ENCODE measurements around the gene MRPL48. TPM values are rescaled to one million over a fixed set of nuclear protein-coding genes. Genes with fewer than 3 reads are reported as not detected.
A peak's percentile ranks its signal among the peaks of the same experiment; 100 is the strongest.

MRPL48 gene
- total RNA-seq, 2 donors from 2014 or later: 9.2 to 17.9 TPM

DNA sequence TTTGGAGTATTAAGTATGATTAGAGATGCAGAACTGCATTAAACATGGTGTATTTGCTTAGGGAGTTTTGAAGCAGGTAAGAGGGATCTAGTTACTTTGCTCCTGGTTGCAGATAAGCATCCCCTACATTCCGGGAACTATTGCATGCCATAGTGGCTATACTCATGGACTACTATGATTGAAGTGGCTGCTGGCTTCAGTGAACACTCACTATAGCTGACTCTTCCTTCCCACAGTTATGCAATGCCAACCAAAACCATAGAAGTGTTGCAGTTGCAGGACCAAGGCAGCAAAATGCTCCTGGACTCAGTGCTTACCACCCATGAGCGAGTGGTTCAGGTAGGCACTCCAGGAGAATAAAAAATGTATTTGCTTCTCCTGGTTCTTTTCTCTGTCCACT is 72.0 kb downstream of the MRPL48 start:
- H3K36me3 ChIP-seq (replicated peaks in 1 of 2; ENCODE audit: insufficient read depth in 1 of 2, low read depth in 2 of 2): peaks cover 0 to 10% of the 10 kb centered on the region in 2 donors
- DNase-seq: no peak
- ATAC-seq: no peak
- no peaks in the 10 kb centered on the region for H3K9me3 ChIP-seq
- H3K4me1 ChIP-seq: no peaks in the 10 kb centered on the region
- WGBS, 2 donors: 91 to 94% methylated on average over 2 of the region's 2 CpGs
- no peak overlapping the region for H3K27ac ChIP-seq
- intact Hi-C loops (cut with DNase I): no loop called here
- H3K4me3 ChIP-seq: no peak overlapping the region
- H3K27me3 ChIP-seq: no peaks in the 10 kb centered on the region
- TF ChIP-seq, protein P1, sequence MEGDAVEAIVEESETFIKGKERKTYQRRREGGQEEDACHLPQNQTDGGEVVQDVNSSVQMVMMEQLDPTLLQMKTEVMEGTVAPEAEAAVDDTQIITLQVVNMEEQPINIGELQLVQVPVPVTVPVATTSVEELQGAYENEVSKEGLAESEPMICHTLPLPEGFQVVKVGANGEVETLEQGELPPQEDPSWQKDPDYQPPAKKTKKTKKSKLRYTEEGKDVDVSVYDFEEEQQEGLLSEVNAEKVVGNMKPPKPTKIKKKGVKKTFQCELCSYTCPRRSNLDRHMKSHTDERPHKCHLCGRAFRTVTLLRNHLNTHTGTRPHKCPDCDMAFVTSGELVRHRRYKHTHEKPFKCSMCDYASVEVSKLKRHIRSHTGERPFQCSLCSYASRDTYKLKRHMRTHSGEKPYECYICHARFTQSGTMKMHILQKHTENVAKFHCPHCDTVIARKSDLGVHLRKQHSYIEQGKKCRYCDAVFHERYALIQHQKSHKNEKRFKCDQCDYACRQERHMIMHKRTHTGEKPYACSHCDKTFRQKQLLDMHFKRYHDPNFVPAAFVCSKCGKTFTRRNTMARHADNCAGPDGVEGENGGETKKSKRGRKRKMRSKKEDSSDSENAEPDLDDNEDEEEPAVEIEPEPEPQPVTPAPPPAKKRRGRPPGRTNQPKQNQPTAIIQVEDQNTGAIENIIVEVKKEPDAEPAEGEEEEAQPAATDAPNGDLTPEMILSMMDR (IDR thresholded peaks at IDR 0.05): no peak
- no peak for TF ChIP-seq POLR2A (IDR thresholded peaks at IDR 0.05)

DNA sequence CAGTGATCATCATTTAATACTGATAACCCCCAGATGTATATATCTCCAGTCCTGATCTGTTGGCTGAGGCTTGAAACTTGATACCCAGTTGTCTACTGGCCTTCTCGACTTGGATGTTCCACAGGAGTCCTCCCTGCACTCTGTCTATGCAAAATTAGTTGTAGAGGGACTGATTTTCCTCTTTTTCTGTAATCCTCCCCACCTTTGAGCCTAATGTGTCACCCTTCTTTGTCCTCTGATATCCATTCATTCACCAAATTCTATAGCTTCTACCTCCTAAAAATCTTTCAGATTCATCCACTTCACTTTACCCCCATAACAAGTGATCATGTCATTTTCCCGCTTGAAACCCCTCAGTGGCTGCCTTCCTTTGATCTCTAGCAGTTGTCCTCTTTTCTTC is 72.5 kb downstream of the MRPL48 start:
- TF ChIP-seq POLR2A (IDR thresholded peaks at IDR 0.05): no peak
- TF ChIP-seq, protein P1 (IDR thresholded peaks at IDR 0.05): no peak
- no peaks in the 10 kb centered on the region for H3K4me1 ChIP-seq
- no peak overlapping the region for H3K27ac ChIP-seq
- no peak overlapping the region for H3K4me3 ChIP-seq
- peaks cover 0 to 10% of the 10 kb centered on the region in 2 donors for H3K36me3 ChIP-seq (replicated peaks in 1 of 2; ENCODE audit: insufficient read depth in 1 of 2, low read depth in 2 of 2)
- ATAC-seq (no peak), DNase-seq (no peak)
- H3K27me3 ChIP-seq: no peaks in the 10 kb centered on the region
- WGBS, 2 donors: 69 to 84% methylated on average over 2 of the region's 2 CpGs
- intact Hi-C loops (cut with DNase I): no loop called here
- H3K9me3 ChIP-seq: no peaks in the 10 kb centered on the region

DNA sequence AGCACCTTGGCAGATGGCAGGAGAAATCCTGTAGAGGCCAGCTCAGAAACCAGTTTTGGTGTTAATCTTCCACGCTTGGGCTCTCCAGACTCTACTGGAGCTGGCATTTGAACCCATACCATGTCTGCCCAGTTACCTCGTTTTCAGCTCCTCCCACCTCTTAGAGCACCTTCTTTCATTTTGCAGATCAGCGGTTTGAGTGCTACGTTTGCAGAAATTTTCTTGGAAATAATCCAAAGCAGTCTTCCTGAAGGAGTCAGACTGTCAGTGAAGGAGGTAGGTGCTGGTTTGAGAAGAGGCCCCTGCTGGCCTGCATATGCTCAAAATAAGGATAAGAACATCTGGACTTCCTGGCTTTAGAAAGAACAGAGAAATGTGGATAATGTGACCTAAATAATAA is 75.3 kb downstream of the MRPL48 start:
- no peak overlapping the region for H3K4me3 ChIP-seq
- no peaks in the 10 kb centered on the region for H3K9me3 ChIP-seq
- H3K27me3 ChIP-seq: no peaks in the 10 kb centered on the region
- peaks cover 0 to 10% of the 10 kb centered on the region in 2 donors for H3K36me3 ChIP-seq (replicated peaks in 1 of 2; ENCODE audit: insufficient read depth in 1 of 2, low read depth in 2 of 2)
- DNase-seq (no peak), ATAC-seq (no peak)
- TF ChIP-seq, protein P1 (IDR thresholded peaks at IDR 0.05): no peak
- no peak for TF ChIP-seq POLR2A (IDR thresholded peaks at IDR 0.05)
- H3K27ac ChIP-seq: no peak overlapping the region
- intact Hi-C loops (cut with DNase I): no loop called here
- H3K4me1 ChIP-seq: no peaks in the 10 kb centered on the region
- 79 to 88% methylated on average over 4 of the region's 4 CpGs for WGBS, 2 donors

DNA sequence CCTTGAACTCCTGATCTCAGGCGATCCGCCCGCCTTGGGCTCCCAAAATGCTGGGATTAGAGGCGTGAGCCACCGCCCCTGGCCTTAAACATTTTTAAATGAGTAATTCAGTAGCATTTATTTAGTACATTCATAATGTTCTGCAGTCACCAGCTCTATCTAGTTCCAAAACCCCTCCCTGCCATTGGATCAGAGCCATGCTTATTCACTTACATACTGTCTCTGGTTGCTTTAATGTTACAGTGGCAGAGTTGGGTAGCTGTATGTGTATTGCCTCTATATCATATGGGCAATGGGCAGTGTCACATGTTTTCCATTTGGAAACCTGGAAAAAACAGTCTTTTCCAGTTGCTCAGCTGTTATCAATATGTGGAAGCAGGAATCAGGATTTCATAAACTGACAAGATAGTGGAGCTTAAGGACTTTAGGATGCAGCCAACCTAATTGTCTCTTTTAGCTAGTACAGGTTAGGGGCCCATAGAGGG is 78.5 kb downstream of the MRPL48 start:
- Histone ChIP-seq H3K27ac (no peak overlapping the region), H3K4me3 (no peak overlapping the region), H3K9me3 (no peaks in the 10 kb centered on the region), H3K4me1 (peaks cover 11% of the 10 kb centered on the region), H3K36me3 (replicated peaks in 1 of 2; ENCODE audit: insufficient read depth in 1 of 2, low read depth in 2 of 2) (peaks cover 0 to 6% of the 10 kb centered on the region in 2 donors), H3K27me3 (no peaks in the 10 kb centered on the region)
- ATAC-seq (no peak), DNase-seq (no peak)
- 94 to 95% methylated on average over 5 of the region's 5 CpGs for WGBS, 2 donors
- intact Hi-C loops (cut with DNase I): no loop called here
- TF ChIP-seq, protein P1 (IDR thresholded peaks at IDR 0.05): no peak
- TF ChIP-seq POLR2A (IDR thresholded peaks at IDR 0.05): no peak

DNA sequence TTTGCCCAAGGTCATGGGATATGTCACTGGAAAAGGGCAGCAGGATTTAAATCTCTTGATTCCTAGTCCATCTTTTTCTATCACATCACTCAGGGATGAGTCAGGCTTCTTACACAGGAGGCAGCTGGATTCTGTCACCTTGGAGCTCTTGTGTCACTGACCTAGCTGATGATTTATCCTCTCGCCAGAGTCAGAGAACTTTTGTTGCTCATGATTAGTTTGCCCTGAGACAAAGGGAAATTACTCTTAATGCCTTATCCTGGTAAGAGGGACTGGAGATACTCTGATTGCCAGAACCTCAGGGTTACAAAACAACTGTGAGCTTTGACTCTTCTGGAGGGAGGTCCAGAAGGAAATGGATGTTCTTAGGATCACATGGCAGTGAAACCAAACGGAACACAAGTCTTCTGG is 78.9 kb downstream of the MRPL48 start:
- peak in 1 of 4 donors; percentile 26 for DNase-seq
- no peaks in the 10 kb centered on the region for H3K9me3 ChIP-seq
- H3K36me3 ChIP-seq (replicated peaks in 1 of 2; ENCODE audit: insufficient read depth in 1 of 2, low read depth in 2 of 2): peaks cover 0 to 7% of the 10 kb centered on the region in 2 donors
- no peaks in the 10 kb centered on the region for H3K27me3 ChIP-seq
- 80 to 94% methylated on average over 2 of the region's 2 CpGs for WGBS, 2 donors
- no peak for ATAC-seq
- TF ChIP-seq, protein P1 (IDR thresholded peaks at IDR 0.05): no peak
- TF ChIP-seq POLR2A (IDR thresholded peaks at IDR 0.05): no peak
- H3K4me3 ChIP-seq: no peak overlapping the region
- peaks cover 11% of the 10 kb centered on the region for H3K4me1 ChIP-seq
- H3K27ac ChIP-seq: no peak overlapping the region
- intact Hi-C loops (cut with DNase I): no loop called here

All from body of pancreas (tissue), 4 donors.